DMS153 treated with DMSO at 0.1 percent for 48 hours (cell line): Measurements from ENCODE around the gene CHCHD6.

Experiments
- DNase-seq: peaks from one replicate; lab custom pipeline; 2025; ENCODE audit not compliant: unreplicated experiment; lab: John Stamatoyannopoulos, UW

Gene CHCHD6

DNA sequence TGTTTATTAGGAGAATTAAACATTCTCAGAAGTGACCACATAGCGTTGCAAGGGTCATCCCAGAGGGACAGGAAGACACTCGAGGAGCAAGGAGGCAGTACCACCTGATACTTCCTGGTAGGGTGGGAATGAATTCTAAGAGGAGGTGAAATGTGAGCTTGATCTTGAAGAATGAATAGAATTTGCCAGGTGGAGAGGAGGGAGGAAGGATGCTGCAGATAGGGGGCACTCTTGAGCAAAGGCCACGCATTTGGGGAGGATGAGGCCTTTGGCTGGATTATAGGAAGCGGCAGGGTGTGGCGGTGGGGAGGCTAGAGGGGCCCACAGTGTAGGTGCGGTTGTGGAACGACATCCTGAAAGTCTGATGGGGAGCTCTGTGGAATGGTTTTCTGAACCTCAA lies 33.5 kb downstream of the CHCHD6 start:
- no peak for DNase-seq

DNA sequence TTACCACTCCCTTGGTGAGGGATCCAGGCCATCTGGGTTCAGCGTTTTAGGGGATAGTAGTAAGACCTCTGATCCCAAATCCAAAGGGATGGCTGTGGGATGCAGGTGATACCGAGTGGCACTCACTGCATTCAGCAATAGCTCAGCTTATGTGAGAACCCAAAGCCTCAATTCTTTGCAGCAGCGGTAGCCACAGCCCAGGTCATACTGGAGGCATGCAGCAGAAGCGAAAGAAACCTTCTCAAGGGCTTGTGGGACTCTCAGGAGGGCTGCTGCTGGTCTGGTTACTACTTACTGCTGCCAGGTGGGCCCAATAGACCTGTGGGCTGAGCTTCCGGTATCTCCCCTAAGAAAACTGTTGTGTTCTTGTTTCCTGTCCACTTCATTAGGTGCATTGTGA lies 38.0 kb downstream of the CHCHD6 start:
- no peak for DNase-seq

DNA sequence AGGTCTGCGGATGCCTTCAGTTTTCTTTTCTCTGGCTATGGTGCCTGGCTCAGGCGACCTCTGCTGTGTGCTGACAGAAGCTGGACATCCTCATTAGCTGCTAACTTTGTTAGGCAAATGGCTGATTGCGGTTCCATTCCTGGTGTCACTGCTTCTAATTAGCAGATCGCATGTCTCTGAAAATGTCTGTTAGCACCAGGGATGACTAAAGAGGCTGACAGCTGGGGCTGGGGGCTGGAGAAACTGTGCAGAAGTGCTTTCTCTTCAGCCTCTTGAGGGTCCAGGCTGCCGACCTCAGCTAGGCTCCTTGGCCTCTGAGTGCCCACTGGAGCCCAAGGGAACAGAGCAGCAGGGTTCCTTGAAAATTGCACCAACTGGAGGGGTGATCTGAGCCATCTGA lies 39.3 kb downstream of the CHCHD6 start:
- DNase-seq, result no peak

DNA sequence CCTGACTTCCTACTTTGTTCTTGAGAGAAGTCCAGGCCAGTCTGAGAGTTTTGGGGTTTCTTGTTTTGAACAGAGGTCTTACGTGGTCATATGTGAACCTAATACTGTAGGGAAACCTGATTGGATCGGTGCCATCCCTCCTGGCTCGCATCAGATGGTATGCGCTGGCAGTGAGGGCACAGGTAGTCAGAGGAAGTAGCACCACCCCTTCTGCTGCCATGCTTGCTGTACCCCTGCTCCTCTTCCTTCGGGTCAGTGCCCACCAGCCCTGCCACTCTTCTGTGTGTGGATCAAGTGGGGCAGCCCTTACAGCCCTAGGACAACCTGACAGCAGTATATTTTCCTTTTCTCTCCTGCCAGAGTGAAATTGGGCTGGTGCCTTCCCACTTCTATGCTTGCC lies 39.7 kb downstream of the CHCHD6 start:
- DNase-seq, result no peak

DNA sequence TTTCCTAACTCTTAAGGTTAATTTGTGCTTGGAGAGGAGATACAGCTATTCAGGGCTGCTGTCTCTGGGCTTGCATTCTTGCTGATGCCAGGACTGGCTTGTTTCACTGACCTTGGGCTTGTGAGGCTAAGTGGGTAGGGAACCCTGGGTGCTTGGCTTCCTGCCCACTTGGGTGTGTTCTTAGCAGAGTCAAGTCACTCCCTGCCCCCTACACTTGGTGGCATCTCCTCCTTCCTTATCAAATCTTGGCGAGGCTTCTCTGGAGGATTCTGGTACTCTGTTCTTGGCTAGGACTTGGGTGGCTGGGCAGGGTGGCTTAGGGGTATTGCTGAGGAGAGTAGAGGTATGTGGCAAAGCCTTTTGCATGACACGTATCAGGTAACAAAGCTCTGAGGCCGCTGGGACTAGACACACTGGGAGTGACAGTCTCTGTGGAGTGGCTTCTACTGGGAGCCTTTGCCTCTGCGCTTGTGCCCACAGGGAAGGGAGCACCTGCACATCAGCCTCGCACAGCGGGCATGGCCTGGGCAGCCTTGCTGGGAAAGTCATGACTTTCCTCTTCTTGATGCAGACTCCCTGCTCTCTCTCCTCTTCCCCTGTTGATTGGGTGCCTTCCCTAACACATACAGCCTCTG lies 41.8 kb downstream of the CHCHD6 start:
- DNase-seq, result no peak

DNA sequence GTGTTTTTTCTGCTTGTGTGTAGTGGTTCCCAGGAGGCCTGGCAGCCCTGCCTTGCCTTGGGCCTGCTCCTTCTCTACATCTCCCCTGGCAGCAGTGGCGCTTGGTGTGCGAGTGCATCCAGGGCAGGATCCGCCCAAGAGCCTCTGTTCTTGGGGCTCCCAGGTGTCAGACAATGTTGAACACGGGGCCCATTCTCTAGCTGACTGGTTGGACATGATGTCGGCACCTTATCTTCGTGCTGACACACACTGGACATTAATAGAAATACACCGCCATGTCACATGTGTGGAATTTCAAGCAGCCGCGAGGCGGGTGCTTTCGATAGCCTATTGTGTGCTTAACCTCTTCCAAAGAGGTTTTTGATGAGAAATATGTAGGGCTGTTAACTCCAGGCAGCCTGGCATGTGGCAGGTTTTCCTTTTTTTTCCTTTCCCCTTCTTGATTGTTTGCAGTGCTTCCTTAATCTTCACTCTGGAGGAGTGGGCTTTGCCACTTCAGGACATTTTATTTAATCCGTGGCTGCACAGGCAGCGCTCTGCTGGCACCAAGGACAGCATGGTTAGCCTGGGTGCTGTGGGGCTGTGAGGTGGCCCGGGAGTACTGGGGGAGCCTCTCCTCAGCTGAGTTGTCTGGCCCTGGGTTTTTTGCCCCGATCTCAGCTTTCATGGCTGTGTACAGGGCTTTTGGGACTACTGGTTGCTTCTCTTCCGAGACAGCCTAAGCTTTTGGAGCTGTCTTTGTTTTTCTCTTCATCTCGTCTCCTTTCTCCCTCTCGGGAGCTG lies 42.5 kb downstream of the CHCHD6 start:
- peak; percentile 8 for DNase-seq

DNA sequence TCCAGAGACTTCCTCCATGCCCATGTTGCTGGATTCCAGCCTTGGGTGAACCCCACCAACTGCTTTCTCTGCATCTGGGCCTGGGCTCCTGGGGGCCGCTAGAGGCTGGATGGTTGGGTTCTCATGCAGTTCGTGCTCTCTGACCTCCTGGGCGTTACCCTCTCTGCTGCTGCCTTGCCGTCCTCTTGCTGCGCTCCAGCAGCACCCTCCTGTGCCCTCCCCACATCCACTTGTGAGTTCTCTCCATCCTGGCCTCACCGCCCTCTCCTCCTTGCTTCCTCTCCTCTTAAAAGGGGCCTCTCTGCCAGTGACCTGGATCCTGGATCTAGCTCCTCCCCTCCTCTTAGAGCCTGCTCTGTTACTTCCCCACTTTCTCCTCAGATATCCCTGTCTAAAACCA lies 43.7 kb downstream of the CHCHD6 start:
- no peak for DNase-seq

DNA sequence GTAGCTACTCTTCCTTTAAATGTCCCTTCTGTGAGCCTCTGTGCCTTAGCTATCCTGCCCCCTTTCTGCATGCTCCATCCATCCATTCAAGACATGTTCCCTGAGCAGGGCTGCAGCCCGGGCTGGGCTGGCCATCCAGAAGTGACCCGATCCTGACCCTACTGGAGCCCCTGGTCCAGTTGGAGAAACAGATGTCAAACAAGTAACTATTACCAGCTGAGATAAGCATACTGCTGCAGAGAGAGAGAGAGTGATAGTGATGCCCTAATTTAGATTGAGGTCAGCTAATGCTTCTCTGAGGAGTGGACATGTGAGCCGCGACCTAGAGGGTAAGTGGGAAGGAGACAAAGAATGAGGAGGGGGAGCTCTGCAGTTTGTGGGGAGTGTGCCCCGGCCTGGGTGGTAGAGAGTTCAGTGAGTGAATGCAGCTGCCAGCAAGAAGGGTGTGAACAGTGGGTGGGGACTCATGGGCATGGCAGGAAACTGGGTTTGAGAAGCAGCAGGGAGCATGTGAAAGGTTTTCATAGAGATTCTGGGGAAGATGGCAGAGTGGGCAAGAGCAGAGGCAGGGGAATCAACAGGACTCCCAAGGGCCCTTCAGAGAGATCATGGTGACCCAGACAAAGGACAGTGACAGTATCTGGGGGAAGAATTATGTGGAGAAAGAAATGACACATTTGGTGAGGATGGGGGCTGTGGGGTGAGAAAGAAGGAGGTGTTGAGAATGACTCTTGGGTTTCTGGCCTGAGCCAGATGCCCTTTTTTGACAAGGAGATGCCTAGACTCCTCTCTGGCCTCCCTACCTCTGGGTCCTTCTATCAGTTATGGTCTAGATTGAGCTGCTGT lies 44.9 kb downstream of the CHCHD6 start:
- no peak for DNase-seq

DNA sequence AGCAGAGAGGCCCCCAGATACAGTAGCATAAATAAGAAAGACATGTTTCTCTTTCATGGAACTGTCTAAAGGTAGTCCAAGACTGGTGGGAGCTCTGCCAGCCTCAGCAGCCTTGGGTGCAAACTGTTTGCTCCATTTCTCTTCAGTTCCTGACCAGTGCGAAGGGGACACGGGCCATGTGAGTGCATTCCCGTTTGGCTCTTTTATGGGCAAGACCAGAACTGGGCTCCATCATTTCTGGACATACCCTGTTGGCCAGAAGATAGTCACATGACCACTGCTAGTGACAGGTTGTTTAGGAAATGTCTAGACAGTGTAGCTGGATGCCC lies 45.5 kb downstream of the CHCHD6 start:
- no peak for DNase-seq

DNA sequence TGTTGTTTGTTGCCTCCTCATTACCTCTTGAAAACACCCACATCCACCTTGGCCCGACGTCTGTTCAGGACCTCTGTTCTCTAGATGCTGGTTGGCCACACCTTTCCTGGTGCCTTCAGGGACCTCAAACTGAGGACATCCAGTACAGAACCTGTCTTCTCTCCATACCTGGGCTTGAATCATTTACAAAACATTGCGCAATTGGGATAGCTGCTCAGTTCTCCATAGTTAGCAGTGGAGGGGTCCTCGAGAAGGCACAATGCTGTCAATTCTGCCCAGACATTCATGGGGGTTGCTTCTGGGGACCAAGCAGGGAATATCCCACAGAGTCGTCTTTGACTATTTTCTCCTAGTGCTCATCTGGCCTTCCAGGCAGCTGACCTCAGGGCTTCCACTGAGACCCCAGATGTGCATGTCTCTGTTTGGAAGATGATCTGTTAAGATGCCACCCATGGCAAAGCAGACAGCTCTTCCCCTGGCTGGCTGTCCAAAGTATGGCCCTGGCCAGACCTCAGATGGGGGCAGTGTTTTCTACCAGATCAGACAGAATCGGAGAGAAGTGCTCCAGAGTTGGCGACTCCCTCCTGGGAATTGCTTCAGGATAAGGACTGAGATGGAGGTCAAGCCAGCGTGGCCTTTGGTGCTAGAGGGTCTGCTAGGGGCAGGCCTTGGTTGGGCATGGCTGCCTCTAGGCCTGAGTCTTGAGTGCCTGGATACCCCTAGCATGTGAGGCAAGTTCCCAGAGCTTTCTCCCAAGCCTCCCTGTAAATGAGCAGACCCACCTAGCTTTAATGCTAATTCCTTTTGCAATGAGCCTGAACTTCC lies 46.1 kb downstream of the CHCHD6 start:
- DNase-seq, result no peak

DNA sequence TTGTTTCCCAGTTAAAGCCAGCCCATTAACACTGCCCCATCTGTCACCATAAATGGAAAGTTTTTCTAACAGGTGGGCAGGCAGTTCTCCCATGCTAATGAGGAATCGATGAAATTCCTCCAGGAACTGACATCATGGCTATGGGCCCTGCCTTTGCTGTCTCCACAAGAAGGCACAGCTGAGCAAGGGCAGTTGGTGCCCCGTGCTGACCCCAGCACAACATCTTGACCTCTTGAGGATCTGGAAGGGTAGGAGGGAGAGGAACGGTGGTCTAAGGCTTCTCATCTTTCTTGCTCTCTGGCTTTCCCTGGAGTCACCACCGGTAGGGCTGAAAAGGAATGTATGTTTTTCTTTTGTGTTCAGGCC lies 46.7 kb downstream of the CHCHD6 start:
- DNase-seq, result no peak

DNA sequence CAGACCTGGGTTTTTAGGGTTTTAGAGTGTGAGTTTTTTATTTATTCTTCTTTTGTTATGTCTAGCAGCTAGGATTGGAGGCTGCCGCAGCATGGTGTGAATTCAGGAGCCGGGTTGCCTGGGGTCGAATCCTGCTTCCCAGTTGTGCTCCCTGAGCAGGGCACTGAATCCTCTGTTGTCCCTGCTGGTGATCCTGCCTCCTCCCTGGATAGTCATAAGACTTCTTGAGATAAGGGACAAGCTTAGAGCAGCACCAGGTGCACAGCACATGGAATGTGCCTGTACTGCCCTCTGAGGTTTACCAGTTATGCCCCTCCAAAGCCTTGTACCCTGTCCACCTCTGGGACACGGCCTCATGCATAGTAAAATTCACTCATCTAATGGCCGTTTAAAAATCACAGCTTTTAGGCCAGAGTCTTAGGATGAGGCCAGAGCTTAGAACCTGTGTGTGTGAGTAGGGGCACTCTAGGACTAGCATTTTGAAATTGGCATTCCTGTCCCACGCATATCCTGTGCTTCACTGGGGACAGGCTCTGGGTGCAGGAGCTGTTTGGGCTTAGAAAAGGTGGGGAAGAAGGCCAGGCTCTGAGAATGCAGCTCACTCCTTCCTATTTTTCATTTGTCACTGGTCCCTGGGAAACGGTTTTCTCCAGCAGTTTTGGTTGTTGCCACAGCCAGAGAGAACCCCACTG lies 47.7 kb downstream of the CHCHD6 start:
- DNase-seq, result no peak

DNA sequence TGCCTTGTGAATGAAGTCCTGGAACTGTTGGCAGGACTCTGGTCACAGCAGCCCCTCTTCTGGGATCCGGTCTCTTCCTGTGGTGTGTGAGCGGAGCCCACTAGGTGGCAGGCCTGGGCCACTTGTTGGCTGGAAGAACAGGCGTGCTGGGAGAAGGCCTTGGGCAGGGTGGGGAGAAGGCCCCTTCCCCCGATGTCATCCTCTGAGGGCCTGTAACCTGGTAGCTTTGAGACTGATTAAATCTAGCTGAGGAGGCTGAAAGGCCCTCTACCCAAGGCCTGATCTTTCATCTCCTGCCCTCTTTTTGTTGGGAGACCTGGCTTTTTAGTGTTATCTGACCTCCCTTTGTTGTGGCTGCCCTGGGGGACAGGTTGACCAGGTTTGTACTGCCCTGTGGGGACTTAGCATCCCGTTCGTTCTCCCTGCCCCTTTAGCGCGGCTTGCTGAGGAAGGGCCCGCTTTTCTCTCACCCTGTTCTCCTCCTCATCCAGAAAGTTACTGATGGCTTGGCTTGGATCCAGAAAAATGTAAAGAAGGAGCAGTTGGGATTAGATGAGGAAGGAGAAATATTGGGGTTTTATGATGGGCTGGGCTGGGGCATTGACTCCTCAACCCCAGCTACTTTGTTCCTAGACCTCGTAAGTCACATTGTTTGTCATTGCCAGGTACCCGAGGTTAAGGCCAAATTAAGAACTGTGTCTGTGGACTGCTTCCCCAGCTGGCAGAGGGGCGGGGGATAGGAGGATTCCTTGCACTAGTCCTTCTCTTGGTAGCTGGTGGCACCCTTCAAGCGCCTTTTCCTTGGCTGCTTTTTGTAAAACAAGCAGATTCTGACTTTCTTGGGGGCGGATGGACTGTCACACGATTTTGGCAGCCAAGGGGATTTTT lies 48.5 kb downstream of the CHCHD6 start:
- DNase-seq, result peak; percentile 50

DNA sequence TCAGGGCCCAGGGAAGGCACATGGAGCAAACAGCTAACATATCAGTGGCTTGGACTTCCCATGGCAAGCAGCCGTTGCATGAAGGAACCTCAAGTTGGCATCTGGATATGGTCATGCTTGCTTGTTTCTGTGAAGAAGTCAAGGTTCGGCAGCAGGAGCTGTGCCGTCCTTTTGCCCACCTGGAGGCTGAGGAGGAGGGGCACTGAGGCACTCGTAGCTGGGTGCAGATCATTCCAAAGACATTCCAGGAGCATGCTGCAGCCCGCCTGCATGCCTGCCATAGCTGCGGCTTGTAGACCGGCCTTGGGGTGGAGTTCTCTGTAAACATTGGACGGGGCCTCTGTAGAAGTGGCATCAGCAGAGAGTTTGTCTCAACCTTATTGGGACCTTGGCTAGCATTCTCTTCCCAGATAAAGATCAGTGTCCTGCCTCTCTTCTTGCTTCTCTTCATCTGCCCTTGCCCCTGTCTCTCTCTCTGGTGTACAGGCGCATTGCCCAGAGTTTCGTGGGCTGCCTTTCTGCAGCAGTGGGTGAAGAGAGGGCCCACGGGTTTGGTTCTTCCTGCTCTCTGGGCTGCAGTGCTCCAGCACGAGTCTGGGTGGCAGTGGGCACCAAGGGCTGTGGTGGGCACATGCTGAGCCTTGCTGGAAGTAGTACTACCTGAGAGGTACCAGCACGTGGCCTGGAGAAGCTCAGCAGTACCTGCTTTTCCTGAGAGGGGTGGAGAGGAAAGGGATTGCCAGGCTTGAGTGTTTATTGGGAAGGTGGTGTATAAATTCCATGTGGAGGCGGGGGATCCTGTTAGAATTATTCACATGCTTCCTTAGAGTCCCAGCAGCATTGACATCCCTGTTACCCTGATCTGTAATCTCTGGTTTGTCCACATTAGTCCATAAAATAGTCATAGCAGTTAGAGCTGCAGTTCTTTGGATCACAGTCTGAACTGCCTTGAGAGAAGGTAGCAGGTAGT lies 49.4 kb downstream of the CHCHD6 start:
- no peak for DNase-seq

DNA sequence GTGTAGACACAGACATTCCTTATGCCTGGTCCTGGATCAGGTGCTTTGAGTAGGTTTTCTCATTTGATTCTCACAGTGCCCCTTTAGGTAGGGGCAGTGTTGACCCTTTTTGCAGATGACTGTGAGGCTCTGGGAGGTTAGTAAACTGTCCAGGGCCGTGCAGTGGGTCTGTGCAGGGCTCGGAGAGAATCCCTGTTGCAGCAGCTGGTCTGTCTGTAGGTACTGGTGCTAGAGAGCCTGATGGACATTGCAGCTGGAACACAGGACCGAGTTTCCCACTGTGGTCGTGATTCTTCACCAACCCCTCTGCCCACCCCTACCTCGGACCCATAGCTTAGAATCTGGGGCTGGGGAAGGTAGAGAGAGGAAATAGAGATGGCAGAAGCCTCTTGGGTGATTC lies 51.8 kb downstream of the CHCHD6 start:
- no peak for DNase-seq

DNA sequence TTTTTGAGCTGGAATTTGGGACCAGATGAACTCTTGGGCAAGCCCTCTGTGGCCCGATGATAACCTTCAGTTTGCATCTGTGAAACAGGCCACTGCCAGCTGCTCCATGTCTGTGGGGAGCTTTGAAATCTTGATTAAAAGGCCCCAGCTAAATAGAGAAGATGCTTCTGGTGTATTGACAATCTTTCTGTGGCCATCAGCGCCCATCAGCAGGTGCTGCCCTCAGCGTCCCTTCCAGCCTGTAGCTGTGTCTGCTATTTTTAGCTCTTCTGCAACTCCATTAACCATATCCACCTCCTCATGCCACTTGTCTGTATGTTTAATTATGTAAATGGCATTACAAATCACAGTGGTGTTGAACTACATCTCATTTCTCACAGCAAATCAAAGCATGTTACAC lies 54.0 kb downstream of the CHCHD6 start:
- DNase-seq, result no peak

DNA sequence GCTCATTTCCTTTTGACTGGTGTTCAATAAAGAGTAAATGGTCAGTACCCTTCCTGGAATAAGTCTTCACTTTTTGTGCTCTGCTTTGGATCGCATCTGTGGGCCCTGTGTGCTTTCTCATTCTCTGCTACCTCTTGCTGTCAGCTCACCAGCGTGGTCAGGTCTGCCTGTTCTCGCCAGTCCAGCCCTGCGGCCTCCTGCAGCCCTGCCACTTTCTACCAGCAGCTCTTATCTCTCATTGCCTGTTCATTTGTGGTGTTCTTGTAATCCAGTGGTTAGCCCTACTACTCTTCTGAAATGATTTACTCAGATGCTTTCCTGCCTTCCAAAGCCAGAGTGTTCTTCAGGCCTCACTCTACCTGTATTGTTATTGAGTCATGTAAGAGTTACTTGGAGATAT lies 54.8 kb downstream of the CHCHD6 start:
- no peak for DNase-seq

DNA sequence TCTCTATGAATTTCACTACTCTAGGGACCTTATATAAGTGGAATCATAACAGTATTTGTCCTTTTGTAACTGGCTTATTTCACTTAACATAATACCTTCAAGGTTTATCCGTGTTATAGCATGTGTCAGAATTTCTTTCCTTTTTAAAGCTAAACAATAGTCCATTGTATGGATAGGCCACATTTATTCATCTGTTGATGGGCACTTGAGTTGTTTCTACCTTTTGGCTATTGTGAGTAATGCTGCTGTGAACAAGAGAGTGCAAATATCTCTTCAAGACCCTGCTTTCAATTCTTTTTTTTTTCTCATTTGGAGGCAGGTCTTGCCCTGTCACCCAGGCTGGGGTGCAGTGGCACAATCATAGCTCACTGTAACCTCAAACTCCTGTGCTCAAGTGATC lies 56.5 kb downstream of the CHCHD6 start:
- DNase-seq, result no peak

DNA sequence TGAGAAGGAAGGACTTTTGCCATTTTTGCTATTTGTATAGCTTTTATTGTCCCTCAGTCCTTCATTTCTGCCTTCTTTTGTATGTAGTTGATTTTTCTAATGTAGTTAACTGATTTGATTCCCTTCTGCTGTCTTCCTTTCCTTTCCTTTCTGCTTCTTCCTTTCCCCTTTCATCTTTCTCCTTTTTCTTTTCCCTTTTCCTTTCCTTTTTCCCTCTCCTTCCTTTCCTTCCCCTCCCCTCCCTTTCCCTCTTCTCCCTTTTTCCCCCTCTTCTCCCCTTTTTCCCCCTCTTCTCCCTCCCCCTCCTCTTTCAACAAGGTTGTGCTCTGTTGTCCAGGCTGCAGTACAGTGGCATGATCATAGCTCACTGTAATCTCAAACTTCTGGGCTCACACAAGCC lies 59.0 kb downstream of the CHCHD6 start:
- no peak for DNase-seq
